K562 (cell line): ENCODE results near the gene HECA. TPM values are rescaled to one million over a fixed set of nuclear protein-coding genes. Genes with fewer than 3 reads are reported as not detected.

ENCODE experiments used
- ATAC-seq: fragments of 200-7000 bp; cut with Tn5 transposase; 3 replicates; pipeline ENCODE4 v1.9.1; 2020; ENCODE audit warnings: moderate library complexity
- BruUV-seq: library from RNA; stranded (reverse); fragments of 400-500 nt; replicated peaks from 2 replicates; lab custom pipeline; 2021; lab: Mats Ljungman, UMichigan
- CTCF ChIA-PET: fragments of 300-600 bp; formaldehyde crosslinking; extraction: SDS; loops from one replicate; lab custom pipeline; 2021; ENCODE audit warnings: low intra/inter-chr PET ratio; lab: Yijun Ruan, JAX
- POLR2A ChIA-PET: fragments of 300-600, 350-650 bp; sonication (Branson Sonifier 250); formaldehyde crosslinking; extraction: SDS; loops from one replicate; lab custom pipeline; 2021; ENCODE audit warnings: antibody characterized with exemption, inconsistent platforms; lab: Yijun Ruan, JAX
- DNase-seq, 4 experiments: peaks; one replicate each; pipeline versions ENCODE4 v3.0.0 to v3.0.0-alpha.2; 2011 to 2018; ENCODE audit warnings: low spot score in 3 of 4, mixed read lengths in 3 of 4; ENCODE audit errors: extremely low read depth in 1 of 4
- FAIRE-seq: peaks from 2 replicates; lab custom pipeline; 2011; peaks lifted over from hg19 to GRCh38; lab: Jason Lieb, UNC
- H2AFZ ChIP-seq: 2 replicates; pipeline ENCODE4 v1.6.0; 2011; ENCODE audit warnings: low read depth, low read length, control low read depth, inconsistent platforms
- H3K27ac ChIP-seq: fragments of 200-600 bp; 3 replicates; pipeline ENCODE4 v1.8.0; 2011; ENCODE audit warnings: low read depth, mild to moderate bottlenecking, control low read depth, inconsistent platforms, low read length, moderate library complexity, mixed read lengths; ENCODE audit errors: extremely low read depth
- H3K27me3 ChIP-seq, 2 experiments: fragments of 300-600 bp in 1 of 2; 2 replicates in 1 of 2; 3 replicates in 1 of 2; pipeline versions ENCODE4 v1.6.0 to v1.8.0; 2011; ENCODE audit warnings: inconsistent platforms in 2 of 2, low read length in 2 of 2, mild to moderate bottlenecking in 1 of 2, mixed read lengths in 1 of 2, moderate library complexity in 1 of 2; ENCODE audit not compliant: control insufficient read depth in 2 of 2, insufficient read depth in 2 of 2
- H3K36me3 ChIP-seq: fragments of 300-600 bp; 3 replicates; pipeline ENCODE4 v1.8.0; 2011; ENCODE audit warnings: mild to moderate bottlenecking, low read length, inconsistent platforms; ENCODE audit not compliant: control insufficient read depth, insufficient read depth
- H3K4me1 ChIP-seq, 2 experiments: fragments of 200-600 bp in 1 of 2; replicated peaks in 1 of 2; 2 replicates in 1 of 2; 3 replicates in 1 of 2; pipeline versions ENCODE4 v1.5.1 to v1.8.0; 2011; ENCODE audit warnings: inconsistent platforms in 2 of 2, low read length in 2 of 2, mild to moderate bottlenecking in 1 of 2, mixed read lengths in 1 of 2, moderate library complexity in 1 of 2; ENCODE audit not compliant: control insufficient read depth in 2 of 2, insufficient read depth in 2 of 2
- H3K4me2 ChIP-seq: 2 replicates; pipeline ENCODE4 v1.6.1; 2011; ENCODE audit warnings: low read length, control low read depth, inconsistent platforms, mixed read lengths; ENCODE audit not compliant: insufficient read depth
- H3K4me3 ChIP-seq: fragments of 200-600 bp; sonication (generic), shearing (Covaris generic); 2 replicates; pipeline ENCODE4 v1.5.1; 2016; ENCODE audit warnings: control low read depth, inconsistent platforms
- H3K79me2 ChIP-seq: fragments of 200-600 bp; 3 replicates; pipeline ENCODE4 v1.8.0; 2011; ENCODE audit warnings: low read length, inconsistent platforms; ENCODE audit not compliant: control insufficient read depth, insufficient read depth
- H3K9ac ChIP-seq, 2 experiments: 2 replicates each; pipeline versions ENCODE4 v1.6.0 to v1.6.1; 2011; ENCODE audit warnings: low read depth in 2 of 2, low read length in 2 of 2, control low read depth in 1 of 2, inconsistent platforms in 1 of 2, mild to moderate bottlenecking in 1 of 2, mixed read lengths in 1 of 2; ENCODE audit not compliant: insufficient read depth in 1 of 2
- H3K9me1 ChIP-seq: one replicate; pipeline ENCODE4 v1.6.0; 2011; ENCODE audit warnings: inconsistent platforms, mild to moderate bottlenecking, low read length, moderate library complexity; ENCODE audit not compliant: control insufficient read depth, insufficient read depth
- H3K9me3 ChIP-seq: replicated peaks from 2 replicates; pipeline ENCODE4 v1.5.1; 2011; ENCODE audit warnings: low read depth, low read length, inconsistent platforms; ENCODE audit not compliant: control insufficient read depth, insufficient read depth
- H4K20me1 ChIP-seq: replicated peaks from 2 replicates; pipeline ENCODE4 v1.6.1; 2011; ENCODE audit warnings: low read length, inconsistent platforms, mixed read lengths; ENCODE audit not compliant: control insufficient read depth, insufficient read depth
- ARID2 ChIP-seq: fragments of 450-650 bp; IDR thresholded peaks from 2 replicates; pipeline ENCODE4 v1.6.1; 2017; ENCODE audit warnings: antibody characterized with exemption, mild to moderate bottlenecking
- ATF4 ChIP-seq: fragments of 450-650 bp; formaldehyde crosslinking; IDR thresholded peaks from 2 replicates; pipeline ENCODE4 v1.4.0; 2022; ENCODE audit warnings: mild to moderate bottlenecking, moderate library complexity
- CBX1 ChIP-seq: sonication (generic); IDR thresholded peaks from 2 replicates; pipeline ENCODE4 v1.6.1; 2016; ENCODE audit warnings: antibody characterized with exemption, low read depth, mild to moderate bottlenecking
- CBX2 ChIP-seq: fragments of 200-600 bp; sonication (generic); IDR thresholded peaks from one replicate; pipeline ENCODE4 v1.6.1; 2012; ENCODE audit warnings: mild to moderate bottlenecking, low read length, inconsistent platforms; ENCODE audit not compliant: insufficient read depth, poor library complexity, severe bottlenecking
- CHD4 ChIP-seq: fragments of 200-600 bp; sonication (generic); IDR thresholded peaks from 3 replicates; pipeline ENCODE4 v1.6.1; 2012; ENCODE audit warnings: low read depth, mild to moderate bottlenecking, mixed read lengths, low read length, inconsistent platforms; ENCODE audit not compliant: insufficient read depth, insufficient replicate concordance, poor library complexity, severe bottlenecking
- ESRRA ChIP-seq: fragments of 450-650 bp; IDR thresholded peaks from 2 replicates; pipeline ENCODE4 v1.6.1; 2014; ENCODE audit warnings: low read depth, mild to moderate bottlenecking, moderate library complexity, borderline replicate concordance
- FOXJ2 ChIP-seq: fragments of 200-800 bp; sonication (Bioruptor generic); IDR thresholded peaks from 2 replicates; pipeline ENCODE4 v1.6.1; 2016; ENCODE audit warnings: missing genetic modification characterization, missing compliant biosample characterization
- GABPB2 ChIP-seq: fragments of 250-450 bp; sonication (Bioruptor Pico); conservative IDR thresholded peaks from 2 replicates; pipeline ENCODE4 v1.5.1; 2021; ENCODE audit warnings: mild to moderate bottlenecking
- HMGN3 ChIP-seq: IDR thresholded peaks from 2 replicates; pipeline ENCODE4 v1.6.1; 2011; ENCODE audit warnings: borderline replicate concordance, low read depth, mild to moderate bottlenecking, mixed read lengths, low read length; ENCODE audit not compliant: insufficient read length; ENCODE audit errors: extremely low read depth
- NFIC ChIP-seq: fragments of 450-650 bp; IDR thresholded peaks from 2 replicates; pipeline ENCODE4 v1.6.1; 2017; ENCODE audit warnings: mild to moderate bottlenecking, inconsistent platforms
- PHF21A ChIP-seq: fragments of 450-650 bp; IDR thresholded peaks from 2 replicates; pipeline ENCODE4 v1.6.1; 2017; ENCODE audit warnings: low read depth, borderline replicate concordance
- SAFB ChIP-seq: fragments of 200-400 bp; formaldehyde crosslinking; IDR thresholded peaks from 2 replicates; pipeline ENCODE4 v1.6.1; 2017; ENCODE audit warnings: low read depth, low read length, borderline replicate concordance
- SMAD2 ChIP-seq: fragments of 150-350 bp; IDR thresholded peaks from 2 replicates; pipeline ENCODE4 v1.6.1; 2014; ENCODE audit warnings: low read depth, mild to moderate bottlenecking, low read length
- SREBF1 ChIP-seq: fragments of 150-350 bp; IDR thresholded peaks from 2 replicates; pipeline ENCODE4 v1.6.1; 2014; ENCODE audit warnings: antibody characterized with exemption, low read depth, low read length, borderline replicate concordance
- TSC22D4 ChIP-seq: fragments of 450-650 bp; IDR thresholded peaks from 2 replicates; pipeline ENCODE4 v1.6.1; 2016; ENCODE audit warnings: missing genetic modification characterization, missing biosample characterization, control low read depth
- ZNF23 ChIP-seq: fragments of 250-450 bp; sonication (Bioruptor Pico); IDR thresholded peaks from 2 replicates; pipeline ENCODE4 v1.4.0; 2020; ENCODE audit warnings: mild to moderate bottlenecking
- ZNF507 ChIP-seq: conservative IDR thresholded peaks from 2 replicates; pipeline ENCODE4 v1.6.1; 2017; ENCODE audit warnings: missing genetic modification characterization, missing compliant biosample characterization
- ZNF668 ChIP-seq: fragments of 250-450 bp; sonication (Bioruptor Pico); IDR thresholded peaks from 2 replicates; pipeline ENCODE4 v1.8.0; 2022; ENCODE audit warnings: mild to moderate bottlenecking, inconsistent platforms
- ZNF695 ChIP-seq: fragments of 450-650 bp; formaldehyde crosslinking; IDR thresholded peaks from 2 replicates; pipeline ENCODE4 v1.4.0; 2020; ENCODE audit warnings: mild to moderate bottlenecking, moderate library complexity
- WGBS: fragments of 100-300 bp; shearing (Covaris generic); methylation state at CpG from one replicate; pipeline ENCODE4 v1.1.6; 2016; ENCODE audit warnings: low coverage, mixed read lengths; ENCODE audit not compliant: insufficient coverage; ENCODE audit errors: missing lambda C conversion rate; 5-methylcytosine and 5-hydroxymethylcytosine counted together
- in situ Hi-C: fragments of 300-500 bp; cut with MboI; formaldehyde crosslinking; loops from 4 replicates; pipeline ENCODE4 v1.15.0; 2018; ENCODE audit warnings: inconsistent platforms, mixed read lengths
- intact Hi-C: fragments of 100-400 bp; cut with micrococcal nuclease; formaldehyde crosslinking; loops from 2 replicates; pipeline ENCODE4 v1.14.2; 2022
- polyA plus RNA-seq, 8 experiments: library from polyadenylated mRNA; depleted of rRNA in 4 of 8; stranded (reverse) in 5 of 8; unstranded in 3 of 8; fragments of >200 nt; fragmentation: Nextera tagmentation in 2 of 8; fragmentation: Illumina TruSeq in 1 of 8; extraction: Ambion mirVana in 2 of 8; extraction: Trizol in 1 of 8; gene quantifications; 2 replicates each; pipeline versions ENCODE4 v1.2.1 to v1.2.3, GENCODE V29; 2011 to 2014; ENCODE audit warnings: inconsistent platforms in 1 of 8, missing spikeins in 1 of 8
- total RNA-seq, 7 experiments: library from RNA; depleted of rRNA in 6 of 7; stranded (reverse); fragments of >200 nt in 6 of 7; fragmentation: Illumina TruSeq in 2 of 7; extraction: Trizol in 2 of 7; gene quantifications; 2 replicates each; pipeline versions ENCODE4 v1.2.1 to v1.2.3, GENCODE V29; 2011 to 2021; ENCODE audit warnings: low replicate concordance in 1 of 7

HECA gene
- total and polyA plus RNA-seq, 9 of the 15 experiments (the other 6 are each of a cell fraction or from before 2014, with no cell fraction given), result 0.31 to 2.3 (median 1.1) TPM

GRCh38 chr6:139166956-139167313 is 32.1 kb downstream of the HECA start:
- H3K27me3 ChIP-seq, result peaks cover 17 to 48% of the 10 kb centered on the region in 2 experiments; a peak in 4 of 5 replicates
- no TSS peak for BruUV-seq
- no peaks in the 10 kb centered on the region for H3K4me1 ChIP-seq
- no peaks in the 10 kb centered on the region for H3K9me1 ChIP-seq
- ChIA-PET POLR2A (no interaction called here), CTCF (no interaction called here)
- H3K27ac ChIP-seq, result no peak overlapping the region
- H2AFZ ChIP-seq, result no peak overlapping the region
- no peak overlapping the region for H3K4me3 ChIP-seq
- no peaks in the 10 kb centered on the region for H3K79me2 ChIP-seq
- no peak overlapping the region for H3K9ac ChIP-seq
- in situ Hi-C loops (no loop called here), intact Hi-C loops (no loop called here)
- ATAC-seq (no peak), DNase-seq (no peak), FAIRE-seq (no peak)
- TF ChIP-seq ZNF695 (CRISPR knock-in tag), result no peak
- TF ChIP-seq SREBF1, result no peak
- no peak for TF ChIP-seq ZNF23 (CRISPR knock-in tag)
- TF ChIP-seq HMGN3, result no peak
- no peak for TF ChIP-seq CBX1
- no peak for TF ChIP-seq CHD4
- no peak for TF ChIP-seq FOXJ2
- no peak for TF ChIP-seq ATF4 (CRISPR knock-in tag)
- no peak for TF ChIP-seq TSC22D4 (tag)
- no peak for TF ChIP-seq ESRRA
- no peak for TF ChIP-seq ZNF507 (tag)
- no peak for TF ChIP-seq ARID2
- TF ChIP-seq SMAD2, result no peak
- TF ChIP-seq NFIC, result no peak
- TF ChIP-seq GABPB2 (CRISPR knock-in tag), result no peak
- TF ChIP-seq ZNF668 (CRISPR knock-in tag), result no peak
- no peak for TF ChIP-seq PHF21A
- TF ChIP-seq SAFB, result no peak
- TF ChIP-seq CBX2, result no peak
- WGBS, result 17% methylated on average over 20 of the region's 20 CpGs
- no peak overlapping the region for H3K4me2 ChIP-seq
- peaks cover 11% of the 10 kb centered on the region; the same call in 1 of the 2 replicates for H4K20me1 ChIP-seq
- H3K9me3 ChIP-seq, result no peaks in the 10 kb centered on the region
- H3K36me3 ChIP-seq, result no peaks in the 10 kb centered on the region
